ENCODE data around the gene TBATA.

TBATA gene

GRCh38 chr10:70816220-70816894, 31.2 kb upstream of the TBATA start:
- ChIA-PET POLR2A (ENCODE audit: low non-redundant PET) (interaction anchor here (0.6 to 1.0 kb wide), 3 partner anchors 49 to 1112 kb away, joined by 3 to 6 read pairs (median 4); no protein-coding TSS in a partner anchor), CTCF (interaction anchor here (0.7 to 1.2 kb wide), 6 partner anchors 9 to 70 kb away, joined by 3 to 9 read pairs (median 4); no protein-coding TSS in a partner anchor)
- peak overlapping the region; percentile 96 for H3K27ac ChIP-seq
- no peak for TF ChIP-seq CTCF (conservative IDR thresholded peaks at IDR 0.05; ENCODE audit: low read depth)
- DNase-seq (ENCODE audit: low spot score) = peak; percentile 98

- peak; percentile 95 for DNase-seq (ENCODE audit: low spot score)
- H3K27ac ChIP-seq = peak within 1 kb of the TSS; percentile 96
- ChIA-PET POLR2A (ENCODE audit: low non-redundant PET) (interaction anchor here (0.6 to 1.0 kb wide), 2 partner anchors 50 to 52 kb away, joined by 4 to 6 read pairs; no protein-coding TSS in a partner anchor), CTCF (interaction anchor here (0.7 to 1.2 kb wide), 7 partner anchors 10 to 96 kb away, joined by 3 to 9 read pairs (median 4); no protein-coding TSS in a partner anchor)
- peak; percentile 98 for TF ChIP-seq CTCF (conservative IDR thresholded peaks at IDR 0.05; ENCODE audit: low read depth)
These were observed 30.5 kb upstream of the TBATA start, which contains the start of gene SGPL1 for GRCh38 chr10:70815504-70816219. SGPL1 (plus strand) TSS chr10:70815948; CDS start chr10:70816854, 906 bp downstream.

- ChIA-PET CTCF (no interaction called here), POLR2A (ENCODE audit: low non-redundant PET) (no interaction called here)
- TF ChIP-seq CTCF (conservative IDR thresholded peaks at IDR 0.05; ENCODE audit: low read depth) = no peak
- H3K27ac ChIP-seq = no peak overlapping the region
- no peak for DNase-seq (ENCODE audit: low spot score)
These were observed 28.9 kb upstream of the TBATA start for GRCh38 chr10:70814126-70814525.

GRCh38 chr10:70812814-70813213, 27.6 kb upstream of the TBATA start:
- no peak for TF ChIP-seq CTCF (conservative IDR thresholded peaks at IDR 0.05; ENCODE audit: low read depth)
- no peak for DNase-seq (ENCODE audit: low spot score)
- no peak overlapping the region for H3K27ac ChIP-seq
- POLR2A ChIA-PET (ENCODE audit: low non-redundant PET) = no interaction called here
- CTCF ChIA-PET = interaction anchor here (0.5 to 0.6 kb wide), 2 partner anchors 24 to 46 kb away, joined by 3 read pairs; no protein-coding TSS in a partner anchor

GRCh38 chr10:70811881-70812280, 26.7 kb upstream of the TBATA start:
- ChIA-PET CTCF (no interaction called here), POLR2A (ENCODE audit: low non-redundant PET) (no interaction called here)
- TF ChIP-seq CTCF (conservative IDR thresholded peaks at IDR 0.05; ENCODE audit: low read depth) = no peak
- no peak overlapping the region for H3K27ac ChIP-seq
- DNase-seq (ENCODE audit: low spot score) = no peak

- ChIA-PET CTCF (interaction anchor here (0.6 kb wide), 1 partner anchor 74 kb away, joined by 3 read pairs; no protein-coding TSS in a partner anchor), POLR2A (ENCODE audit: low non-redundant PET) (no interaction called here)
- no peak for DNase-seq (ENCODE audit: low spot score)
- no peak overlapping the region for H3K27ac ChIP-seq
- no peak for TF ChIP-seq CTCF (conservative IDR thresholded peaks at IDR 0.05; ENCODE audit: low read depth)
These were observed 25.8 kb upstream of the TBATA start for GRCh38 chr10:70810967-70811366.

Data from RWPE1 (cell line).